CD4-positive, alpha-beta T cell treated with Interleukin-21 for 1 hour (primary cell): ENCODE results near the gene ABCC11.

ENCODE experiments used
- DNase-seq: peaks from one replicate; pipeline ENCODE4 v3.0.0-alpha.2; 2020

The ABCC11 gene

DNA sequence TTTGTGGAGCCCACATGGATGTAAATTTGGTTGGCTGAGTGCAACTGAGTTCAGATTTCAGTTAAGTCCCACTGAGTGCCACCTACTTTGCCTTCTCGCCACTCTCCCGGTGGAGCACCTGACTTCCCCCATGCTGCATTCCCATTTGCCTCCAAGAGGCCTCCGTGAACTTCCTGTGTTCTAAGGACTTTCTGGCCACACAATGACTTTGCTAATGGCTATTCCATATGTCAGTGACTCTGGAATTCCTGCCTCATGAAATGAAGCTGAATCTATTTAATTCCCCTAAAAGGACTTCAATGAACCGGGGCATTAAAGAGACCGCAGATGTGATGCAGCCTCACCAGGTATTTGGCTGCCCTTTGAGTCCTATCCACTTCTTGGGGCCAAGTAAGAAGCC, 121.5 kb downstream of the ABCC11 start:
- no peak for DNase-seq

DNA sequence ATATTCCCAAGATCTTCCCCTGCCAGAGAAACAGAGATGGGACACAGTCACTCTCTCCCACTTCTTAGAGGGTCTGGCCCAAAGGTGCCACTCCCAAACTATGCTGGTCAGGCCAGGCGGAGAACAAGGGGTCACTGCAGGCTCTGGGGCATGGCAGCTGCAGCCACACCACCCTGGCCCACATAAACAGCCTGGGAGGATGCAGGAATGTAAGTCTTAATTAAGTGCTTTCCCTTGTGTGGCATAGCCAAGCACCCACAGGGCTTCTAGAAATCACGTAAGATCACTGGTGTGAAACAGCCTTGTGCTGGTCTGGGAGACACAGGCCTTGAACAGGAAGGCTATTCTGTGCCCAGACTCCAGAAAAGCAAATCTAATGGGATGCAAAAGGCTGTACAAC, 123.1 kb downstream of the ABCC11 start:
- no peak for DNase-seq

DNA sequence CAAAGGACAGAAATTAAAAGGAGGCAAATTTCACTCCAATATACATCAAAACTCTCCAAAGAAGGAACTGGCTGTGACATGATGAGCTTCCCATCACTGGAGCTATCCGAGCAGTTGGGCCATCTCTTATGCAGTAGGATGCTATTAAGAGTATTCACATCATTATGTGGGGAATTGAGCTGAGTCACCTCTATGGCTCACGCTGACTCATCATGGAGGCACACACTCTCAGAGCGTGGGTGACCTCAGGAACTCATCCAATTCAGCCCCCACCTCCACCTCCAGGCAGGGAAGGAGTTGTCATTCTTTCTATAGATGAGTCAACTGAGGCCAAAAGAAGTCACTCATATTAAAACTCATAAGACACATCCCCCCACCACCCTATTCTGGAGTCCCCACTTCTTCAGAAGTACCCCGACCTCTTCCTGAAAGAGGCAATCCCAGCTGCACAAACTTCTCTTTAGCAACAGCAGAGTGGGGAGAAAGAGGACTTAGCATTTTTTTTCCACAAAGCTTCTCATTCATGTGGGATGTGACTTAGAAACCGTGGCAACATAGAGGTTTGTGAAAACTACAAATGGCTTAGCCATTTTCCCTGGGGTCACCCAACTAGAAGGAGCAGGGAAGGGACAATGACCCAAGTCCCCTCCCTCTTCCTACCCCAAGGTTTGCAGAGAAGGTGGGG, 124.1 kb downstream of the ABCC11 start:
- no peak for DNase-seq

DNA sequence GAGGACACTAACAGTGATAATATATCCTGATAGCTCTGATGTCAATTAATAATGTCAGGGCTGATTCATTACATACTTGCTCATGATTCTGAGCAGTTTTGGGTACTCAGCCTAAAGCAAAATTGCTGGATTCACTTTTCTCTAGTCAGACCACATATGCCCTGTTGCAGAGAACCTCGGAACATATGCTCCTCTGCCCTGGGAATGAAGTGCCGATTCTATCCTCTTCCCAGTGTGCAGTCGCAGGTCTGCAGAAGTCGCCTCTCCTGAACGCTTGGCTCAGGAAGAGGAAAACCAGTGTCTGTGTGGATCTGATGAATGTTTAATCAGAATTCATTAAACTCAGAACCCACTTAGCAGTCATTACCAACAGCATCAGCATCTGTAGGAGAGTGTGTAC, 126.1 kb downstream of the ABCC11 start:
- no peak for DNase-seq

DNA sequence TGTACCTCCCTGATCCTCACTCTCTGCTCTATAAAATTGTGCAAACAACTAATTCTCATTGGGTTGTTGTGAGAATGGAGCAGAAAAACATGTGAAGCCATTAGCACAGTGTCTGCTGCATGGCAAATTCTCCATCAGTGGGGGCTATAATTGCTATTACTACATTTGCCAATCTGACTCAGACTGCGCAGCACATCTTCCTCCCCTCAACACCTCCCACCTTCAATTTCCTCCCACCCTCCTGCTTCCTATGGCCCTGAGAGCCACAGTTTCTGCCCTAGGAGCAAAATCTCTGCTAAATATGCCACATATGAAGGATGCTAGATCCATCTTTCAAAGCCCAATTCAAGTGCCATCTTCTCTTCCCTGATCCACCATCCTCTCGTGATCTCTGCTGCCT, 128.5 kb downstream of the ABCC11 start:
- no peak for DNase-seq

DNA sequence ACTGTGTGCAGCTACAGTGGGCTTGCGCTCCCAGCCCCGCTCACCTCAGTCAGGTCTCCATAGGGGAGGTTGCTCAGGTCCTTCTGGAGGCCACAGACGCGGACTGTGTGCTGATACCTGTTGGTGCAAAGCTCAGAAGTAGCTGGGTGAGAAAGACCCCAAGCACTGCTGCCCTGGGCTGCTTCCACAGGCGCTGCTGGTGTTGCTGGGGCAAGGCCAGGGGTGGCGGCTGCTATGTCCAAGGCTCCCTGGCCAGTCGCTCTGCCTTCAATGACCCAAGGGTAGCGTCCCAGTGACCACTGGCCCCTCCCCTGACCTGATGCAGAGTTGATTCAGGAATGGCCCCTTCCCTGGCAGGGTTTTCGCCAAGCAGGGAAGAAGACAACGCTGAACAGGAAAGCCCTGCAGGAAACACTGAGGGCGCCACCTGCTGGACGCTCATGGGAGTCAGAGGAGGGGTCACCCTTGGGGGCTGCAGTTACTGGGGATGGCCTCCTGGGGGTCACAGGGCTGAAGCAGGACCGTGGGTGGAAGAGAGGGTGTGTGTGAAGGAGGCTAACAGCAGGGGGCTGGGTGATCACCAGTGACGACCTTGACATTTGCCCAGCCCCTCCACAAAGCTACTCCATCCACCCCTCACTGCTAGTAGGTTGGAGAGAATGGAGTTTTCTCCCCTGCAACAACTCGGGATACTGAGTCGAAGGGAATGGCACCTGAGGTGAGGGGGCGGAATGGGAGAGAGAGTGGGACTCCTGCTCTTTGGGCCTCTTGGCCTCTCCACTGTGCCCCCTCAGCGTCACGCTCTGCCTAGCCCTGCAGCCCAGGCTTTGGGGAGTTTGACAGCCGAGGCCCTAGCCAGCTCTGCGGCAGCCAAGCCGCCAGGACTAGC, 129.9 kb downstream of the ABCC11 start:
- DNase-seq: peak; percentile 51
